Type B pancreatic cell (in vitro differentiated cells): ENCODE measurements around the gene SPOCK1. TPM values are rescaled to one million over a fixed set of nuclear protein-coding genes. Genes with fewer than 3 reads are reported as not detected.

Experiments used
- DNase-seq: peaks from one replicate; pipeline ENCODE4 v3.0.0; 2021; ENCODE audit warnings: mixed read lengths; ENCODE audit not compliant: unreplicated experiment; ENCODE audit errors: extremely low spot score
- H3K27ac Mint-ChIP-seq: 2 replicates; pipeline ENCODE4 v1.8.0; 2021; ENCODE audit warnings: mild to moderate bottlenecking, mixed read lengths
- H3K27me3 Mint-ChIP-seq: 2 replicates; pipeline ENCODE4 v1.8.0; 2021; ENCODE audit warnings: mixed read lengths
- H3K36me3 Mint-ChIP-seq: 2 replicates; pipeline ENCODE4 v1.8.0; 2021; ENCODE audit warnings: mixed read lengths
- H3K4me1 Mint-ChIP-seq: one replicate; pipeline ENCODE4 v1.8.0; 2021; ENCODE audit warnings: mixed read lengths; ENCODE audit not compliant: unreplicated experiment
- H3K4me3 Mint-ChIP-seq: 2 replicates; pipeline ENCODE4 v1.8.0; 2021; ENCODE audit warnings: mild to moderate bottlenecking, mixed read lengths
- H3K9me3 Mint-ChIP-seq: 2 replicates; pipeline ENCODE4 v1.8.0; 2021; ENCODE audit warnings: mixed read lengths
- total RNA-seq: library from RNA; stranded (reverse); gene quantifications from 2 replicates; pipeline ENCODE4 v1.2.1, GENCODE V29; 2021; ENCODE audit warnings: low replicate concordance
- TF ChIP-seq, protein P1 (sequence below): fragments of 200-600 bp; sonication (generic); conservative IDR thresholded peaks from 2 replicates; pipeline ENCODE4 v1.5.0; 2021; ENCODE audit warnings: antibody characterized with exemption, mild to moderate bottlenecking

The SPOCK1 gene
- total RNA-seq, 1 donor from 2014 or later, result 45.1 TPM

DNA sequence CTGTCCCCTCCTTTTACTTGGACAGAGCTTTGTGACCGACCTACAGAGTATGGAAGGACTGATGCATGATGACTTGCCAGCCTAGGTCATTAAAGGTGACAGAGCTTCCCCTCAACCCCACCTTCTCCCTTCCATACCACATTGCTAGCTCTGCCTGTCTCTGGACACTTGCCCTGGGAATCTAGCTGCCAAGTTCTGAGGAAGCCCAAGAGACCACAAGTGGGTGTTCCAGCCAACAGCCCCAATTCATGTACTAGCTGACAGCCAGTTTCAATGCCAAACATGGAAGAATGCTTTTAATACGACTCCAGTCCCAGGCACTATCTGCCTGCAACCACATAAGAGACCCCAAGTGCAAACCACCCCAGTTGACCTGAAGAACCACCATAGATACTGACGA is 477.1 kb downstream of the SPOCK1 start:
- Mint-ChIP-seq H3K27ac (no peak overlapping the region), H3K9me3 (no peaks in the 10 kb centered on the region), H3K27me3 (peaks cover 3% of the 10 kb centered on the region), H3K4me3 (no peak overlapping the region), H3K36me3 (no peaks in the 10 kb centered on the region), H3K4me1 (peaks cover 9% of the 10 kb centered on the region)
- DNase-seq, result no peak
- TF ChIP-seq, protein P1, sequence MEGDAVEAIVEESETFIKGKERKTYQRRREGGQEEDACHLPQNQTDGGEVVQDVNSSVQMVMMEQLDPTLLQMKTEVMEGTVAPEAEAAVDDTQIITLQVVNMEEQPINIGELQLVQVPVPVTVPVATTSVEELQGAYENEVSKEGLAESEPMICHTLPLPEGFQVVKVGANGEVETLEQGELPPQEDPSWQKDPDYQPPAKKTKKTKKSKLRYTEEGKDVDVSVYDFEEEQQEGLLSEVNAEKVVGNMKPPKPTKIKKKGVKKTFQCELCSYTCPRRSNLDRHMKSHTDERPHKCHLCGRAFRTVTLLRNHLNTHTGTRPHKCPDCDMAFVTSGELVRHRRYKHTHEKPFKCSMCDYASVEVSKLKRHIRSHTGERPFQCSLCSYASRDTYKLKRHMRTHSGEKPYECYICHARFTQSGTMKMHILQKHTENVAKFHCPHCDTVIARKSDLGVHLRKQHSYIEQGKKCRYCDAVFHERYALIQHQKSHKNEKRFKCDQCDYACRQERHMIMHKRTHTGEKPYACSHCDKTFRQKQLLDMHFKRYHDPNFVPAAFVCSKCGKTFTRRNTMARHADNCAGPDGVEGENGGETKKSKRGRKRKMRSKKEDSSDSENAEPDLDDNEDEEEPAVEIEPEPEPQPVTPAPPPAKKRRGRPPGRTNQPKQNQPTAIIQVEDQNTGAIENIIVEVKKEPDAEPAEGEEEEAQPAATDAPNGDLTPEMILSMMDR, result no peak

DNA sequence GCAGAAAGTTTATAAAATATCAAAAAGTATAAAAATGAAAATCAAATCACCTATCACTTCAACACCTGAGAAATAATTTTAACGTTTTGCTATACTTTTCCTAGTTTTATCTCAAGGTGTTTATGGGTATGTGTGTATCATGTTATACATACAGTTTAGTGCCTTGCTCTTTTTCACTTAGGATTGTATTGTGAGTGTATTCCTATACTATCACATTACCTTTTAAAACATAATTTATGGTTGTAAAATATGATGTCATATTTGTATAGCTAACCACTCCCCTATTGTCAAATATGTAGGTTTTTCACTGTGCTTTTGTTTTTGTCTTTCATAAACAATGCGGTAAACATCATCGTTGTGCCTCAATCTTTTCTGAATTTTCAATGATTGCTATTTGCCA is 479.9 kb downstream of the SPOCK1 start:
- Mint-ChIP-seq H3K9me3 (no peaks in the 10 kb centered on the region), H3K27ac (no peak overlapping the region), H3K36me3 (no peaks in the 10 kb centered on the region), H3K4me1 (peaks cover 9% of the 10 kb centered on the region), H3K27me3 (no peaks in the 10 kb centered on the region), H3K4me3 (no peak overlapping the region)
- no peak for DNase-seq
- TF ChIP-seq, protein P1, result no peak

- H3K36me3 Mint-ChIP-seq, result no peaks in the 10 kb centered on the region
- H3K27me3 Mint-ChIP-seq, result peaks cover 3% of the 10 kb centered on the region
- no peak for DNase-seq
- no peaks in the 10 kb centered on the region for H3K4me1 Mint-ChIP-seq
- TF ChIP-seq, protein P1, result no peak
- H3K27ac Mint-ChIP-seq, result no peak overlapping the region
- H3K4me3 Mint-ChIP-seq, result no peak overlapping the region
- H3K9me3 Mint-ChIP-seq, result no peaks in the 10 kb centered on the region
Measured at GRCh38 chr5:137016783-137017324, 482.3 kb downstream of the SPOCK1 start.

DNA sequence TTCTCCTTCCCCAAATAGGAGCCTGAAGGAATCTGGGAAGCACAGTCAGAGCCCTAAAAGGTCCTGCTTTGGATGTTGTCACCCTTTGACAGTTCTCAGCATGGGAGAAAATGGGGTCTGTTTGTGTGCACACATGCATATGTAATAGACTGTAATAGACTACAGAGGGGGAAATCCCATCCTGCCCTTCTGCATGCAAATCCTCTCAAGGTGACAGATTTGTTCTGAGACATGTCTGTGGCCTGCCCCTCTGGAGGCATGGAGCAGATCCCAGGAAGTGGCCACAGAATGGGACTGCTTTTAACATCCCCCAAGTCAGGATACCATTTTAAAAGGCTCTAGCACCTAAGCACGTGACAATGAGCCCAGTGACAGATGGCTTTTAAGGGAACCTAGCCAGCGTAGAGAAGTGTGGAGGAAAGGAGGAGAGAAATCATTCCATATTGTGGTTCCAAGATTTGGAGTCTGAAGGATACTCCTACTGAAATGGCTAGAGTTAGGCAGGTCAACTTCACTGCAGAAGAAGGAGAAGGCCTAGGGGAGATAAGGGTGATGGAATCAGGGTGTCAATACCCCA is 483.5 kb downstream of the SPOCK1 start:
- Mint-ChIP-seq H3K9me3 (no peaks in the 10 kb centered on the region), H3K27ac (no peak overlapping the region), H3K36me3 (no peaks in the 10 kb centered on the region), H3K4me1 (no peaks in the 10 kb centered on the region), H3K27me3 (peaks cover 3% of the 10 kb centered on the region), H3K4me3 (no peak overlapping the region)
- DNase-seq, result no peak
- TF ChIP-seq, protein P1, result no peak

GRCh38 chr5:137014731-137015130 is 484.4 kb downstream of the SPOCK1 start:
- TF ChIP-seq, protein P1, result no peak
- H3K4me3 Mint-ChIP-seq, result no peak overlapping the region
- no peaks in the 10 kb centered on the region for H3K9me3 Mint-ChIP-seq
- no peak for DNase-seq
- H3K27me3 Mint-ChIP-seq, result peaks cover 3% of the 10 kb centered on the region
- H3K36me3 Mint-ChIP-seq, result no peaks in the 10 kb centered on the region
- H3K4me1 Mint-ChIP-seq, result no peaks in the 10 kb centered on the region
- no peak overlapping the region for H3K27ac Mint-ChIP-seq
